ENCODE data around the gene NARS2.
"Not testable (repeated sequence)": the region's sequence is repeated elsewhere in the genome, so short reads cannot be mapped to it uniquely, and the experiment has no call there.

Gene NARS2, protein sequence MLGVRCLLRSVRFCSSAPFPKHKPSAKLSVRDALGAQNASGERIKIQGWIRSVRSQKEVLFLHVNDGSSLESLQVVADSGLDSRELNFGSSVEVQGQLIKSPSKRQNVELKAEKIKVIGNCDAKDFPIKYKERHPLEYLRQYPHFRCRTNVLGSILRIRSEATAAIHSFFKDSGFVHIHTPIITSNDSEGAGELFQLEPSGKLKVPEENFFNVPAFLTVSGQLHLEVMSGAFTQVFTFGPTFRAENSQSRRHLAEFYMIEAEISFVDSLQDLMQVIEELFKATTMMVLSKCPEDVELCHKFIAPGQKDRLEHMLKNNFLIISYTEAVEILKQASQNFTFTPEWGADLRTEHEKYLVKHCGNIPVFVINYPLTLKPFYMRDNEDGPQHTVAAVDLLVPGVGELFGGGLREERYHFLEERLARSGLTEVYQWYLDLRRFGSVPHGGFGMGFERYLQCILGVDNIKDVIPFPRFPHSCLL

DNA sequence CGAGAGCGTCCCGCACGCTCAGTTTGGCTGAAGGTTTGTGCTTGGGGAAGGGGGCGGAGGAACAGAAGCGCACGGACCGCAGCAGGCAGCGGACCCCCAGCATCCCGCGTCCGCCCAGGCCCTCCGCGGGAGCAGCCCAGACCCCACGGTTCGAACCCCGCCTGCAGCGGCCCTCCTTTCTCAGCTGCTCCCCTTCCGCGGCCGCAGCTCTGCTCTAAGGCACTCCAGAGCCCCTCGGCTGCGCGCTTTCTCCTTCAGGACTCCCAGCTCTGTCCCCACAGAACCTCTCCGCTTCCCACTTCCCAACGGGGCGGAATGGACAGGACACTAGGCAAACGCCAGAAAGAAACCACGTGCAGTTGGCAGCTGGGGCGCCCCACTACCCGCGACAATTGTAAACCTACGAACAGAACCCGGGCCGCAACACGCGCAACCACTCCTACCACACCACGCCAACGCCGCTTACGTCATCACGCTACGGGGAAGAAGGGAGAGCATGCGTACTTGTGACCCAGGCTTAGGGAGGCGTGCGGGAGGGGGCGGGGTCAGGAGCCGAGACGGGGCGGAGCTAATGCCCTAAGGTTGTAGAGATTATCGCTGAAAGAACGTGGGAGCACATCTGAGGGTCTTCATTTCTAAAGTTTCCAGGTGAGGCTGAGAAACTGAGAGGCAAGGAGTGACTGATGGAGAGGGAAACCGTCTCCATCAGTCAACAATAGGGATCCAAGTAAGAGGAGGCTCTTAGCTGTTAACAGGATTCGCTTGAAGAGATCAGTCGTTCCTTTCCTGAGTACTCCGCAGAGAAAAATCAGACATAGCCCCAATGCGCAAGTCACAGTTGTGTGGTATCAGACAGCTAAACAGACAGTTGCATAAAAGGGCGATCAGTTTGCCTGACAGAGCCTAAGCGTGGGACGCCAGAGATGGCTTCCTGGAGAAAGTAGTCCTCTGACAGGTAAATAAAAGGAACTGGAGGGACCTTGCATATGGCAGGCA, at the start of gene NARS2:
NARS2 (minus strand) TSS at position 479 of the 996 bp plus-strand sequence; CDS start at position 103, 376 bp downstream.
- peak; percentile 94 for DNase-seq

DNA sequence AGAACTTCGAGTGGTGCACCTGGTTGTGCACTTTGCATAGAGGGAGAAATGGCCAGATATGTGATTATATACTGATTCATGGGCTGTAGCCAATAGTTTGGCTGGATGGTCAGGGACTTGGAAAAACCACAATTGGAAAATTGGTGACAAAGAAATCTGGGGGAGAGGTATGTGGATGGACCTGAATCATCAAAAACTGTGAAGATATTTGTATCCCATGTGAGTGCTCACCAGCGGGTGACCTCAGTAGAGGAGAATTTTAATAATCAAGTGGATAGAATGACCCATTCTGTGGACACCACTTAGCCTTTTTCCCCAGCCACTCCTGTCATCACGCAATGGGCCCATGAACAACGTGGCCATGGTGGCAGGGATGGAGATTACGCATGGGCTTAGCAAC, 48.0 kb upstream of the NARS2 start:
- no peak for DNase-seq

DNA sequence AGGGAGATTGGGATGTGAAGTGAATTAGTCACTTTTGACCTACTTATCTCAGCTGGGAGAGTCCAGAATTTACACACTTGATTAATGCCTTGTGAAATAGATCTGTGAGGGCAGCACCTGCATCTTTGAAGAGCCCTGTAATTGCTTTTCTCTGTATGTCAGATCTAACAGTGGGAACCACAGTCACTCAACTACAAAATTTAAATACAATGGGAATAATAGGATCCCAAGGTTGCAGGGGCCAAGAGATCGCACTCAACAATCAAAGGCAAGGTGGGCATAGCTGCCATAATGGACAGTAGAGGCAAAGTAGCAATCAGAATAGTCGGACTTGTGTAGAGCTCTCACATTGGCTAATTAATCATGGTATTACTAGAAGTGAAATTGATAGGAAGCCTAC, 45.5 kb upstream of the NARS2 start:
- no peak for DNase-seq

DNA sequence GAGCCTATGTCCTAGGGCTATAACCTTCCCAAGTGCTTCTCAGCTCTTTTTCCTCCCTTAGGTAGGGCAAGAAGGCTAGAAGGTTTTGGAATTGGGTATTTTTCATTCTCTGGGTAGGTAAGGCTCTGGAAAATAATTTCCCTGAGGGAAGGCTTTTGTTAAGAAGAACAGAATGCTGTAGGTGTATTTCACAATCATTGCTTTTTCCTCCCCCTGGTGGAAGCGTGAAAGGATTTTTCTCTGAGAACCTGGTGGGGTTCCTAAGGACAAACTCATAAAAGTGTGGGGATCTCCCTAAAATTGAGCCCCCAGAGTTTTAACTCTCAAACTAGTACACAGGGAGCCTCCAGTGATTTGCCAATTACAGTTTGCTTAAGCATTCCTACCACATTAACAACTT, 41.1 kb upstream of the NARS2 start:
- no peak for DNase-seq

DNA sequence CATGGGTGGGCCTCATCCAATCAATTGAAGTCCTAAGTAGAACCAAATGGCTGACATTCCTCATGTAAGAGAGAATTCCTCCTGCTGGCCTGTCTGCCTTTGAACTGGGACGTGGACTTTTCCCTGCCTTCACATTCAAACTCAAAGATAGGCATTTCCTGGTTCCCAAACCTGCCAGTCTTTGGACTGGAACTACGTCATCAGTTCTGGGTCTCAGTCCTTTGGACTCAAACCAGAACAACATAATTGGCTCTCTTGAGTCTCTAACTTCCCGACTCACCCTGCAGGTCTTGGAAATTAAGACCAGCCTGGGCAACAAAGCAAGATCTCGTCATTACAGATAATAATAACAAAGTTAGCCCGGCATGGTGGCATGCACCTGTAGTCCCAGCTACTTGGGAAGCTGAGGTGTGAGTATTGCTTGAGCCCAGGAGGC, 38.7 kb upstream of the NARS2 start:
- DNase-seq, result no peak

DNA sequence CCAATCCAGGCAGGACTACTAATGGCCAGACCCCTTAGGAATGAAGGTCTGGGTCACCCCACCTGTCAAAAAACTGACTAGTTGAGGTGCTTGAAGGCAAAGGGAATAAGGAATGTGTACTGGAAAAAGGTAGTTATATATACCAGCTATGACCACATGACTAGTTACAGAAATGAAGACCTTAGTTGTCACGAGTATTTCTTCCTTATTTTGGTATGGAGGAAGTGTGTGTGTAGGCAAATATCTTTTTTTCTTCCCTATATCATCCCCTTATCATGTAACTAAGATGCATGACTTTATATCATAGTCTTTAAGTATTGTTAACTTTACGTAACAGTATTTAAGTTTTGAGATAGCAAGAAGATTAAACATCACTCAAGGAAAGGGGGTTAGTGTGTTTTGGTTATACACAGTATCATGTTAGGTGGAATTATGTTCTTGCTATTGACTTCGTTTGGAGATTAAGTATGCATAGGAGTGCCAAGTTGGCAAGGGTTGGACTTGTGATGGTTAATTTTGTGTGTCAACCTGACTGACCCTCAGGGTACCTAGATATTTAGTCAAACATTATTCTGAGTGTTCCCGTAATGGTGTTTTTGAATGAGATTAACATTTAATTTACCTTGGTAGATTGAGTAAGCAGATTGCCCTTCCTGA, 38.2 kb upstream of the NARS2 start:
- DNase-seq, result no peak

DNA sequence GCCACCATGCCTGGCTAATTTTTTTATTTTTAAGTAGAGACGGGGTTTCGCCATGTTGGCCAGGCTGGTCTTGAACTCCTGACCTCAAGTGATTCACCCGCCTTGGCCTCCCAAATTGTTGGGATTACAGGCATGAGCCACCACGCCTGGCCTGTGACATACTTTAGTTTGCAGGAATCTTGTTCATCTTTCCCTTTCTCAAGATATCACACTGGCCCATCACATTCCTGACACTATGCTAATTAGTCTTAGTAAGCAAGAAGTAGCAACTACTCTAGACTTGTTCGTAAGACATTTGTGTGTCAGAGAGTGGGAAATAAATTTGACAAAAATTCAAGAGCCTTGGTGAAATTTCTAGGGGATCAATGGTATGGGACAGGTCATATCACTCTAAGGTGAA, 34.7 kb upstream of the NARS2 start:
- not testable (repeated sequence) for DNase-seq

DNA sequence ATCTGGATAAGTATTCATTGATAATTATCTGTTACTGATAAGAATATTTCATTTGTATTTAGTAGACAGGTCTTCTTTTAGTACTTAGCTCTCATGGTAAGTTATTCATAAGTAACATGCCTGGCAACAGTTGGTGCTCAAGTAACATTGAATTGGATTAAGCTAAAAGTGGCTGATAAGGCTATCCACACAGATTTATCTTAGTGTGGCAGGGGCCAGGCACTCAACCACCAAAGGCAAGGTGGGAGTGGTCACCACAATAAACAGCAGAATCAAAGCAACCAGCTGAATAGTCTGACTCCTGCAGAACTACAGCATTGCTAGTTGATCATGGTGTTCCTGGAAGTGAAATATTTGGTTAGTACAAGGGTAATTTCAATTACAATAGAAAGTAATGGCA, 33.0 kb upstream of the NARS2 start:
- DNase-seq, result no peak

DNA sequence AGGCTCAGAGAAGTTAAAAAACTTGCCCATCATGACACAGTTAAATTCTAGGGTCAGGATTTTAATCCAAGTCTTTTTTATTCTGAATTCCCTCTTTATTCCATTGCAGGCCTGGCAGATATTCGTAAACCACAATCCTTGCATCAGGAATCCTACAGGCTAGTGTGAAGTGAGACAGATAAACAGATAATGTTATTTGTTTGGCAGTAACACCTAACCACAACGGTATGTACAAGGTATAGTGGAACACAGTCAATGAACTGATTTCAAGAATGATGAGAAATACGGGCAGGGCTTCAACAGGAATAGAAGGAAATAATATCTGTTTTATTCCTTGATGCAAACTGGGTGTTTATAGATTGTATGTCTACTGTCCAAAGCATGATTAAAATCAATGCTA, 32.0 kb upstream of the NARS2 start:
- DNase-seq, result no peak

DNA sequence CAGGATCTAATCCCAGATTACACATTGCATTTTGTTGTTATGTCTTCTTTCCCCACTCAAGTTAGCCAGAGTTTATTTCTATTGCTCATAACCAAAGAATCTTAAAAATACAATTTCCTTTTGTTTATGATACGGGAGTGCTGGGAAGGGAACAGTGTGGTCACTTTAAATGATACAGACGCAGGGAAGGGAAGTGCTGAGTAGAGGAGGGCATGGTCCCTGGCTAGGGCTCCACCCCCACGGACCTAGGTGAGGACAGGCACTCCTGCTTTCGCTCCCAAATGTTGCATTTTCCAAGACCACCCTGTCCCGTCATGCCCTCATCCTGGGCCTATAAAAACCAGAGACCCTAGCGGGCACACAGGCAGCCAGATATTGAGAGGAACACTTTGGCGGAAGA, 30.6 kb upstream of the NARS2 start:
- no peak for DNase-seq

DNA sequence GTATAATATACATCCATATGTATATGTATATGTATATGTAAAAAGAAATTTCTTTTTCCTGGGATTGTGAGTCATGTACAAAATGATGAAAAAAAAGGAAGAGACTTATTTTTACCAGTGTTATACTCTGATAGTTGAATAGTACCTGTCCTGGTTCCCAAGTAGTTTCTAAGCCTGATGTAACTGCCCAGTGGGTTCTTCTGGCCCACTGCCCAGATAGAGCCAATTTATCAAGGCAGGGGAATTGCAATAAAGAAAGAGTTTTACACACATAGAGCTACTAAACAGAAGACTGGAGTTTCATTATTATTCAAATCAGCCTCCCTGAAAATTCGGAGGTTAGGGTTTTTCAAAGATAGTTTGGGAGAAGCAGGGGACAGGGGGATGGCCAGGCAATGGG, 29.1 kb upstream of the NARS2 start:
- no peak for DNase-seq

DNA sequence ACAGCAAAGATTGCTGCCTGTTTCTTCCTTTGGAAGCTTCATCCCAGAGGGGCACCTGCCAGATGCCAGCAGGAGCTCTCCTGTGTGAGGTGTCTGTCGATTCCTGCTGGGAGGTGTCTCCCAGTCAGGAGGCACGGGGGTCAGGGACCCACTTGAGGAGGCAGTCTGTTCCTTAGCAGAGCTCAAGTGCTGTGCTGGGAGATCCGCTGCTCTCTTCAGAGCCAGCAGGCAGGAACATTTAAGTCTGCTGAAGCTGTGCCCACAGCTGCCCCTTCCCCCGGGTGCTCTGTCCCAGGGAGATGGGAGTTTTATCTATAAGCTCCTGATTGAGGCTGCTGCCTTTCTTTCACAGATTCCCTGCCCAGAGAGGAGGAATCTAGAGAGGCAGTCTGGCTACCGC, 28.1 kb upstream of the NARS2 start:
- not testable (repeated sequence) for DNase-seq

DNA sequence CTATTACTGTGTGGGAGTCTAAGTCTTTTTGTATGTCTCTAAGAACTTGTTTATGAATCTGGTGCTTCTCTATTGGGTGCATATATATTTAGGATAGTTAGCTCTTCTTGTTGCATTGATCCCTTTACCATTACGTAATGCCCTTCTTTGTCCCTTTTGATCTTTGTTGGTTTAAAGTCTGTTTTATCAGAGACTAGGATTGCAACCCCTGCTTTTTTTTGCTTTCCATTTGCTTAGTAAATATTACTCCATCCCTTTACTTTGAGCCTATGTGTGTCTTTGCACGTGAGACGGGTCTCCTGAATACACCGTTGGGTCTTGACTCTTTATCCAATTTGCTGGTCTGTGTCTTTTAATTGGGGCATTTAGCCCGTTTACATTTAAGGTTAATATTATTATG, 26.4 kb upstream of the NARS2 start:
- DNase-seq, result not testable (repeated sequence)

DNA sequence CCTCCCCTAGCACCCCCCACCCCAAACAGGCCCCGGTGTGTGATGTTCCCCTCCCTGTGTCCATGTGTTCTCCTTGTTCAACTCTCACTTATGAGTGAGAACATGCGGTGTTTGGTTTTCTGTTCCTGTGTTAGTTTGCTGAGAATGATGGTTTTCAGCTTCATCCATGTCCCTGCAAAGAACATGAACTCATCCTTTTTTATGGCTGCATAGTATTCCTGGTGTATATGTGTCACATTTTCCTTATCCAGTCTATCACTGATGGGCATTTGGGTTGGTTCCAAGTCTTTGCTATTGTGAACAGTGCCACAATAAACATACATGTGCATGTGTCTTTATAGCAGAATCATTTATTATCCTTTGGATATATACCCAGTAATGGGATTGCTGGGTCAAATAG, 22.9 kb upstream of the NARS2 start:
- not testable (repeated sequence) for DNase-seq

DNA sequence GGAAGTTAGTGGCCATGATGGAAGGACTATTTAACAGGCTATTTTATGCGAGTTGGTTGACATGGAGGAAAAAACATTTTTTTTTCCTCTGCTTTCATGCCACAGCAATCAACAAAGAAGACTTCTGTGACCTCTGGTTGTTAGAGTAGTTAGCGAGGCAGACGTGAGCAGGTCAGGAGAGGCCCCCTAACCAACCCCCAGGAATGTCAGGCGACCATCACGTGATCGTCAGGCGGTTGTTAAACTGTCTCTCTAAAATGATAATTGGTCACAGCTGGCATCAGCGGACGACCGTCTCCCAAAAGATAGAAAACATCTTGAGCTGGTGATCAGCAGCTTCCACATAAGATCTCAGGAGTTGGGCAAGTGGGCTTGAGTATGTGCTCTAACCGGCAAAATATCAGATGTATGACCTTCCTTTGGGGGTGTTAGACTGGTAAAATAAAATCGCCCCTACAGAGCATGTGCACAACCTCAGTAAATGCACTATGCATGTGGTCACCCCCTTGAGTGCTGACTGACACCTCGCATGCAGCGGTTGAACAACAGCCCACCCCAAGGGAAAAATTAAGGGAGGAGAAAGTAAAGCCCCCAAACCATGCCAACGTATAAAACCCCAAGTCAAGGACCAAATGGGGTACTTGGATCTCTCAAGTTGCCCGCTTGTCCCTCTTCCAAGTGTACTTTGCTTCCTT, 20.9 kb upstream of the NARS2 start:
- DNase-seq, result no peak

DNA sequence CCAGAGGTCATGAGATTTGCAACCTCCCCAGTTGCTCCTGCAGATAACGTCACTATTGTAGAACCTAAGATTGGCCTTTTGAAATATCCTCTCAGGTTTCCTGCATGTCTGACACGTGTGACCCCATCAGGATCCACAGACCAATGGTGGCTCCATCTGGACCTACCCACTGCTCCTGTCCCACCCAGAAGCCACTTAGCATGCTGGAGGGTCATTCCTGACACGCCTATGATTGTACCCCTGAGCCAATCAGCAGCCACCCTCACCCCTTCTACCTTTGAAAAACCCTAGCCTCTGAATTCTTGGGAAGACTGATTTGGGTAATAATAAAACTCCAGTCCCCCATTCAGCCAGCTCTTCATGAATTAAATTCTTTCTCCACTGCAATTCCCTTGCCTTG, 20.1 kb upstream of the NARS2 start:
- no peak for DNase-seq

DNA sequence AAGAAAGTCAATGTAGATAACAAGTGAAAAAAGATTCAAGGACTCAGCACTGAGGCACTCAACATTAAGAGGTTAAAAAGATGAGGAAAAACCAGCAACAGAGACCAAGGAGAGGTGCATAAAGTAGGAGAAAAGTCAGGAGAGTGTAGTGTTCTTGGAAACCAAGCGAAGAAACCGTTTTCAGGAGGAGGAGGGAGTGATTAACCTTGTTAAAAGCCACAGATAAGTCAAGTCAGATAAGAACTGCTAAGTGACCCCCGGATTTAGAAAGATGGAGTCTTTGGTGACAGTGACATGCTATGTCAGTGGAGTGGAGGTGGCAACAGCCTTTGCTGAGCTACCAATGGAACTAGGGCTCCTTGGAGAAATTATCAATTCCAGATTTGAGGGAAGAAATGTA, 13.9 kb upstream of the NARS2 start:
- no peak for DNase-seq

DNA sequence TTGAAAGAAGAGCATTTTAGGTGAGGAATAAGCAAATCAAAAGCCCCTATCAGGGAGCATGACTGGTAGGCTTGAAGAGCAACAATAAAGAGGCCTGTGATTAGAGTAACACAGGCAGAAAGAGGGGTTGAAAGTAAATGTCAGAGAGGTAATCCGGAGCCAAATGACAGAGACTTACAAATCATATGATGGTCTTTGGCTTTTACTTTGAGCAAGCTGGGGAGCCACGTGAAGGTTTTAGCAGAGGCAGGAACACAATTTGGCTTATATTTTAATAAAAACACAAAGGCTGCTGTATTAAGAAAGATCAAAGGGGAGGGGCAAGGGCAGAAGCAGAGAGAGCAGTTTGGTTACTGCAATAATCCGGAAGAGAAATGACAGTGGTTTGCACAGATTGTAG, 12.8 kb upstream of the NARS2 start:
- DNase-seq, result no peak

DNA sequence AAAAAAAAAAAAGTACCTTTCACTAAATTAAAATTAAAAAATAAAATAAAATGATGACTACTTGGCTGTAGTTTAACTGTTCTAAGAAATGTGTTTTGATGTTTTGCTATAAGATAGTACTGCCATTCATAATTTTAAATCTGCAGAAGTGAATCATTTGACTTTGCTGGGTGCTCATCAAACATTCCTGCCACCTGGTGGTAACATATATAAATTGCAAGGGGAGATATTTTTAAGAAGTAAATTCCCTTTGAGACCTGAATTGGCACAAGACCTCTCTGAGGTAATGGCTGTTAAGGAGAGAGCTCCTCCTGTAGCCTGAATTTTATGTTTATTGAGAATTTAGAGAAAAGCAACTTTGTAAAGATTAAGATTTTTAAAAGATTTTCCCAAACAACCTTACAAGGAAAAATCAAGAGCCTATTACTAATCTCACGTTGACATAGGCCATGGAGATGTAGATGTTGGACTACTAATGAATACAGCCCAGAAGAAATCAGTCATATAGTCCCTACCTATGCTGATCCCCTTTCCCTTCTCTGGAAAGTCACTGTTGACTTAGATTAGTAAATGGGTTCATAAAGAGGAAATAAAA, 11.9 kb upstream of the NARS2 start:
- DNase-seq, result peak; percentile 41

DNA sequence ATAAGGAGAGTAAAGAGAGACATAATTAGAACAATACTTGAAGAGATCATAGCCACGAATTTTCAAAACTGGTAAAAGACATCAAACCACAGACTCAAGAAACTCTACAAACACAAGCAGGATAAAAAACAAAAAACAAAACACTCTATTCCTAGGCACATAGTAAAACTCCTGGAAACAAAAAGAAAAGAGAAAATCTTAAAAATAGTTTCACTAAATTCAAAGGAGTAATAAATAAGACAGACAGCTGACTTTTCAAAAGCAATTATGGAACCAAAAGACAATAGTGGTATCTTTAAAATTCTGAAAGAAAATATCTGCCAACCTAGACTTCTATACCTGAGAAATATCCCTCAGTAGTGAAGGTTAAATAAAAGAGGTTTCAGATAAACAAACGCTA, 9.2 kb upstream of the NARS2 start:
- peak; percentile 23 for DNase-seq

DNA sequence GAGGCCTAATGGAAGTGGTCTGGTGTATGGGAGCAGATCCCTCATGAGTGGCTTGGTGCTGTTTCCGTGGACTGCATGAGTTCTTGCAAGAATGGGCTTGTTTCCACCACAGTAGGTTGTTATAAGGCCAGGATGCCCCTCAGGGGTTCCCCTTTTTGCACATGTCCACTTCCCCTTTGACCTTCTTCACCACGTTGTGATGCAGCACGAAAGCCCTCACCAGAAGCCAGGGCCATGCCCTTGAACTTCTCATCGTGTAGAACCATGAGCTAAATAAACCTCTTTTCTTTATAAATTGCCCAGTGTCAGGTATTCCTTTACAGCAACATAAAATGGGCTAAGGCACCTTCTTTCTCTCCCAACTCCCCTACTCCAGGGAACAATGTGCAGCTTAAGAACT, 2.8 kb upstream of the NARS2 start:
- peak; percentile 37 for DNase-seq

DNA sequence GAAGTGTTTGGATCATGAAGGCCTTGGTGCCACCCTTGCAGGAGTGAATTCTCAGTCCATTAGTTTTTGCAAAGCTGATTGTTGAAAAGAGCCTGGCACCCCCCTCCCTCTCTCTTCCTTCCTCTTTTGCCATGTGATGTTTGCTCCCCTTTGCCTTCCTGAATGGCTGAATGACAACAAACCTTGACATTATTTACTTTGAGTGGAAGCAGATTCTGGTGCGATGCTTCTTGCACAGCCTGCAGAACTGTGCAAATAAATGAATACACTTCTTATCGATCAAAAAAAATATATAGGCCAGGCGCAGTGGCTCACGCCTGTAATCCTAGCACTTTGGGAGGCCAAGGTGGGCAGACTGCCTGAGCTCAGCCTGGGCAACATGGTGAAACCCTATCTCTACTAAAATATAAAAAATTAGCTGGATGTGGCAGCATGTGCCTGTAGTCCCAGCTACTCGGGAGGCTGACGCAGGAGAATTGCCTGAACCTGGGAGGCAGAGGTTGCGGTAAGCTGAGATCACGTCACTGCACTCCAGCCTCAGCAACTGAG, 2.0 kb upstream of the NARS2 start:
- no peak for DNase-seq

Data from MV-4-11 (cell line).